ENCODE data around the gene LRRC36. TPM values are rescaled to one million over a fixed set of nuclear protein-coding genes. Genes with fewer than 3 reads are reported as not detected.

Gene LRRC36
- total and polyA plus RNA-seq, 2 of the 8 experiments (the other 6 are each of a cell fraction or from before 2014, with no cell fraction given): 0.15 TPM; not detected in 1

DNA sequence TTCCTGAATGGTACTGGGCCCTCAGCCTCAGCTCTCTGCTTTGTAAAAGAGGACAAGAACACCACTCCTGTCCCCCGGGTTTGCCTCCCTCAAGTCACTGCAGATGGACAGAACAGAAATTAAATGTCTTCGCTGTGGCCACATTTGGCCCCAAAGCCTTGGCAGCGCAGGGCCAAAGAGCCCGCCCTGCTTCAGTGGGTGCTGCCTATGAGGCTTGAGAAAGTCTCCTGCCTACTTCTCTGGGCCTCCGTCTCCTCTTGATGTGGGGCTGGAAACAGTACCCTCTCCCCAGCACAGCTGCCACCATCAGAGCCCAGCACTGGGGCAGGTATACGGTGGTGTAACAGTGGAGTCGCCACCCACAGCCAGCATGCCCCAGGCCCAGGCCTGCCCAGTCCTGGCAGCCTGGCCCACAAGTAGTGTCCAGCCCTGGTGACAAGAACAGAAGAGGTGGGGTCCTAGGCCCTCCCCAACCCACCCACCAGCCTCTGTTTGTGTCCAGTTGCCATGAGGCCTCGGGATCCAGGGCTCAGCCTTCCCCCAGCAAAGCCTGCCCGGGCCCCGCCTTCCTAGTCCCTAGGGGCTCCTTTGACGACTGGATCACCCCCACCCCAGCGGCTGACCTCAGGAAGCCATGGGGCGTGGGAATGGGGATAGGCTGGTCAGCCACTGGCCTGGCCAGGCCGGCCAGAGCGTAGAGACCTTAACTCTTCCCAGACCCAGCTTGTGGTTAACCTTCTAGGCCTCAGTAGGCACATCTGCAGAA lies 70.6 kb downstream of the LRRC36 start:
- no peak overlapping the region for H3K4me3 ChIP-seq (ENCODE audit: extremely low read depth in 1 of 4, insufficient read depth in 2 of 4, low read depth in 3 of 4, low read length in 4 of 4)
- peaks cover 2% of the 10 kb centered on the region; the same call in 1 of the 2 replicates for H3K23me2 ChIP-seq (ENCODE audit: low read depth, low read length)
- peaks cover 0 to 39% (median 27%) of the 10 kb centered on the region in 4 experiments; a peak in 6 of 7 replicates for H3K4me1 ChIP-seq (replicated peaks in 1 of 4; ENCODE audit: control insufficient read depth in 3 of 4, insufficient read depth in 4 of 4, low read length in 3 of 4)
- no peak overlapping the region for H2AK5ac ChIP-seq (ENCODE audit: low read depth, low read length)
- peak overlapping the region; percentile 53 to 60; a peak in 1 of 4 replicates for H3K4me2 ChIP-seq (ENCODE audit: insufficient read depth in 1 of 2, low read depth in 2 of 2, low read length in 2 of 2)
- FAIRE-seq (no peak), DNase-seq (ENCODE audit: low read depth in 1 of 2, low spot score in 2 of 2) (no peak)
- H3K27ac ChIP-seq (ENCODE audit: low read depth, low read length): no peak overlapping the region
- H2BK20ac ChIP-seq (ENCODE audit: low read length): no peak overlapping the region
- H3K4ac ChIP-seq (replicated peaks; ENCODE audit: insufficient read length, low read depth, low read length): no peak overlapping the region
- H2BK5ac ChIP-seq (ENCODE audit: low read depth, low read length): no peak overlapping the region
- no peak overlapping the region for H2BK120ac ChIP-seq (replicated peaks; ENCODE audit: low read depth, low read length)
- H3K27me3 ChIP-seq (replicated peaks in 1 of 4; ENCODE audit: control insufficient read depth in 3 of 4, extremely low read depth in 1 of 4, insufficient read depth in 3 of 4, low read length in 3 of 4): peaks cover 24 to 48% (median 43%) of the 10 kb centered on the region in 4 experiments
- no peak overlapping the region; the same call in 1 of the 2 replicates for H3K18ac ChIP-seq (ENCODE audit: extremely low read depth, low read length)
- no peaks in the 10 kb centered on the region for H3K79me2 ChIP-seq (ENCODE audit: control insufficient read depth in 1 of 2, insufficient read depth in 2 of 2, low read length in 2 of 2)
- H3K36me3 ChIP-seq (ENCODE audit: control insufficient read depth in 2 of 4, insufficient read depth in 4 of 4, low read length in 3 of 4): no peaks in the 10 kb centered on the region
- H4K8ac ChIP-seq (ENCODE audit: extremely low read depth, insufficient read depth, low read length): no peak overlapping the region; the same call in 1 of the 2 replicates
- H2AFZ ChIP-seq (ENCODE audit: low read length): no peak overlapping the region
- H2BK12ac ChIP-seq (ENCODE audit: low read depth, low read length): no peak overlapping the region
- H3K9me3 ChIP-seq (ENCODE audit: insufficient read depth in 2 of 2, low read depth in 1 of 2, low read length in 1 of 2): no peaks in the 10 kb centered on the region
- peaks cover 6 to 9% of the 10 kb centered on the region in 2 experiments for H4K20me1 ChIP-seq (replicated peaks in 1 of 2; ENCODE audit: control insufficient read depth in 1 of 2, insufficient read depth in 2 of 2, low read length in 2 of 2)
- H4K91ac ChIP-seq (replicated peaks; ENCODE audit: insufficient read length, low read length): no peak overlapping the region
- H3K79me1 ChIP-seq (ENCODE audit: low read depth, low read length): no peaks in the 10 kb centered on the region
- no peak overlapping the region for H3K56ac ChIP-seq (replicated peaks; ENCODE audit: insufficient read length, low read depth, low read length)
- no peak overlapping the region for H3K14ac ChIP-seq (ENCODE audit: insufficient read length)
- ChIA-PET POLR2A (ENCODE audit: partially characterized antibody) (interaction anchor here (1.0 to 2.0 kb wide), 4 partner anchors 9 to 21 kb away, joined by 3 to 5 read pairs (median 4); no protein-coding TSS in a partner anchor), CTCF (ENCODE audit: partially characterized antibody) (interaction anchor here (0.8 to 32.4 kb wide), 10 partner anchors 9 to 111 kb away, joined by 3 to 476 read pairs (median 4); partner anchors contain the start of gene ZDHHC1)
- no peak overlapping the region for H3K9ac ChIP-seq (replicated peaks in 1 of 4; ENCODE audit: extremely low read depth in 1 of 4, low read depth in 3 of 4, low read length in 3 of 4)
- H3K23ac ChIP-seq (ENCODE audit: insufficient read length): no peak overlapping the region
- TF ChIP-seq EGR1 (IDR thresholded peaks at IDR 0.05; ENCODE audit: borderline replicate concordance, low read depth, low read length) (no peak), EP300 (IDR thresholded peaks at IDR 0.05; ENCODE audit: borderline replicate concordance in 1 of 2, low read depth in 2 of 2, low read length in 2 of 2) (no peak), CBX5 (IDR thresholded peaks at IDR 0.05; ENCODE audit: low read depth, low read length) (no peak)
- TF ChIP-seq, protein P1, sequence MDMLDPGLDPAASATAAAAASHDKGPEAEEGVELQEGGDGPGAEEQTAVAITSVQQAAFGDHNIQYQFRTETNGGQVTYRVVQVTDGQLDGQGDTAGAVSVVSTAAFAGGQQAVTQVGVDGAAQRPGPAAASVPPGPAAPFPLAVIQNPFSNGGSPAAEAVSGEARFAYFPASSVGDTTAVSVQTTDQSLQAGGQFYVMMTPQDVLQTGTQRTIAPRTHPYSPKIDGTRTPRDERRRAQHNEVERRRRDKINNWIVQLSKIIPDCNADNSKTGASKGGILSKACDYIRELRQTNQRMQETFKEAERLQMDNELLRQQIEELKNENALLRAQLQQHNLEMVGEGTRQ (IDR thresholded peaks at IDR 0.05; ENCODE audit: low read length): no peak
- WGBS, 2 experiments (ENCODE audit: extremely low coverage in 1 of 2, insufficient coverage in 1 of 2, insufficient read length in 1 of 2, insufficient replicate concordance in 2 of 2, low coverage in 1 of 2, low lambda C conversion rate in 2 of 2, missing lambda C conversion rate in 1 of 2): 89% methylated on average over 15 of the region's 15 CpGs; no CpG with 5 or more reads in 1 of the 2 experiments
- no peak overlapping the region for H4K5ac ChIP-seq (ENCODE audit: insufficient read length, low read depth, low read length)
- 0 out of 2 replicates have a peak overlapping the region, but pooled peaks have one; percentile 46 for H2BK15ac ChIP-seq (ENCODE audit: low read length)
